SW 1271 (cell line): Measurements from ENCODE around the gene RUFY3.
"Not testable (repeated sequence)": the region's sequence is repeated elsewhere in the genome, so short reads cannot be mapped to it uniquely, and the experiment has no call there.

Experiments used
- DNase-seq, 2 experiments: peaks; one replicate each; lab custom pipeline; 2025; lab: John Stamatoyannopoulos, UW

The RUFY3 gene

DNA sequence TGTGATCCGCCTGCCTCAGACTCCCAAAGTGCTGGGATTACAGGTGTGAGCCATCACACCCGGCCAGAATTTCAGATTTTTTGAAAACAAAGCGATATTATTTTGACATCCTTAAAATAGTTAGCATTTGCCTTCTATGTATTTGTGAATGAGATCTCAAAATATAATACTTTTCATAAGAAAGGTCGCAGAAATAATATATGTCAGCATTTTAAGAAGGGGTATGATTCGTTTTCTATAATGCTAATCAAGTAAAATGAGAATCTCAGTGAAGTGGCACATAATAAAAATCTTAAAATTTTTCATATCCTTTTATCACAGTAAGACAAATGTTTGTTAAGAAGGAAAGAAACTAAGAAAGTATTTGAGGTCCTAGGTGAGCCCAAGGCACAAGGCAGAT lies 65.7 kb downstream of the RUFY3 start:
- no peak for DNase-seq

DNA sequence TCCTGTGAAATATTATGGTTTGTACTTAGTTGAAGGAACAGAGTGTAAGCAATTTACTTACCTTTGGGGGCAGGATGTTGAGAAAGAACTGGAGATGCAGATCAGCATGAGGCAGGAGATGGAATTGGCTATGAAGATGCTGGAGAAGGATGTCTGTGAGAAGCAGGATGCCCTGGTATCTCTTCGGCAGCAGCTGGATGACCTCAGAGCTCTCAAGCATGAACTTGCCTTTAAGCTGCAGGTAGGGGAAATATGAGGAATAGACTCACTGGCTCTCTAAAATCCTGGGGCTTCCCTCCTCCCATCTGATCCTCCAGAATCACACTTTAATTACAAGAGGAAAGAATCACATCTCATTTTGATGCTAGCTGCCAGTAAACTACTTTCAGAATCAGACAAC lies 67.0 kb downstream of the RUFY3 start:
- no peak for DNase-seq

DNA sequence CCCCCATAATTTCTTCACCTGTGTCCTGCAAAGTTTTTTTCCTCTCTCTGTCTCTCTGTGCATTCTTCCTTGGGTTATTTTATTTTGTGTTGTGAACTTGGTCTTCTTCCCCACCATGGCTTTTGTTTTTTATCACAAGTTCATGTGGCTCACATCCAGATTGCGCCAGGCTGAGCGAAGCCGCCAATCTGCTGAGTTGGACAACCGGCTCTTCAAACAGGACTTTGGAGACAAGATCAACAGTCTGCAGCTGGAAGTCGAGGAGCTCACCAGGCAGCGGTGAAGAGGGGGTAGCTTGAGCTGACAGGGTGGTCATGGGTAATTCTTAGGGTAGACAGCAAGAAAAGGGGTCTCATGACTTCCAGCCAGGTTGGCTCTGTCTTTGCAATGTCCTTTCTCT lies 71.9 kb downstream of the RUFY3 start:
- DNase-seq = no peak

DNA sequence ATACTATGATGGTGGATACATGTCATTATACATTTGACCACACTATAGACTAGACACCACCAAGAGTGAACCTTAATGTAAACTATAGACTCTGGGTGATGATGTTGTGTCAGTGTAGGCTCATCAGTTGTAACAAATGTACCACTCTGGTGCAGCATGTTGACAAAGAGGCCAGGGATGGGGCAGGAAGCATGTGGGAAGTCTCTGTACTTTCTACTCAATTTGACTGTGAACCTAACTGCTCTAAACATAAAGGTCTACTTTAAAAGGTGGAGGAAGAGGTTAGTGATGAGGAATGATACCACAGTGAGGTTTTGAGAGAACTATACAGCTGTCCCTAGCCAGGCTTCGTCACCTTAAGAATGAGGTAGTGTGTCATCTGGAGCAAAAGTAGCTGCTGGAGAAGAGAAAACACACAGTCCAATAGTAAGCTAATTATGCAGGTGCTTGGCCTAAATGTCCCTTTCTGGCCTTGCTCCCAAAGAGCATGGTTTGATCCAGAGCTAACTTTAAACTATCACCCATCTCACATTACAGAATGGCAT lies 79.6 kb downstream of the RUFY3 start:
- no peak for DNase-seq

DNA sequence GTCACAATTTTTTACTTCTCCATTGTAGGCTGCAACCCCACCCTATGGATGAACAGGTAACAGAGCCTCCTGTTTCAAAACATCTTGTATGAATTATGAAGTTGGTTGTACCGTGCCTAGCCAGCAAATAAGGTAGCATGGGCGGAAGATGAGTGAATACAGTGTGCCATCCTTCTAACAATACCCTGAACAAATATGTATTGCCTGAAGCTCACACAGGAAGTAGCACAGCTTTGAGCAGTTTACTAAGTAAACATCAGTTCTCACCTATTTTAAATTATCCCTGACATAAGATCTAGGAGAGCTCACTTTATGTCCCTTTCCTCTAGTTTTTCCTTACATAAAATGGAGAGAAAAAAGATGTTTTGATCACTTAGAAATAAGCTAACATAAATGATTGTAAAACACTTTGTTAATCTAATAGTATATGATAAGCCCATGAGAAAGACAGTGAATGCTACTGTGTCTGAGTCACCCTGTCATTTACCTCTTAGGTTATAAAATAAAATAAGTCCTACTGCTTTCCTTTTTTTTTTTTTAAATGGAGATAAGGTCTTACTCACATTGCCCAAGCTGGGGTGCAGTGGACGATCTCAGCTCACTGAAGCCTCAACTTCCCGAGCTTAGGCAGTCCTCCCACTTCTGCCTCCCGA lies 81.3 kb downstream of the RUFY3 start:
- no peak for DNase-seq

DNA sequence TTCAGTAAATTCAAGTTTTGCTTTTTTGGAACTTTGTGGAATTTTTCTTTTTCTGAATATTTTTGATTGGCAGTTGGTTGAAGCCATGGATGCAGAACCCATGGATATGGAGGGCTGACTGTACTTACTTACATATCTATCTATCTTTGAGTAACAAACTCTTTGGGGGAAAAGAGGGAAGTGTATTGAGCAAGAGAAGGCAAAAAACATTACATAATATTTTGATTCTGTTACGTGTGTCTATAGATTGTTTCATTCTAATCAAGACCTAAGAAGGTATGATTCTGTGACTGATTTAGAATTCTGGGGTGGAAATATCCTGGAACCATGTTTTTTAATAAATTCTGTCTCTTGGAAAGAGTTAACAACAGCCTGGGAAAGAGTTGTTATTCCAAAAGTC lies 86.4 kb downstream of the RUFY3 start:
- no peak for DNase-seq

DNA sequence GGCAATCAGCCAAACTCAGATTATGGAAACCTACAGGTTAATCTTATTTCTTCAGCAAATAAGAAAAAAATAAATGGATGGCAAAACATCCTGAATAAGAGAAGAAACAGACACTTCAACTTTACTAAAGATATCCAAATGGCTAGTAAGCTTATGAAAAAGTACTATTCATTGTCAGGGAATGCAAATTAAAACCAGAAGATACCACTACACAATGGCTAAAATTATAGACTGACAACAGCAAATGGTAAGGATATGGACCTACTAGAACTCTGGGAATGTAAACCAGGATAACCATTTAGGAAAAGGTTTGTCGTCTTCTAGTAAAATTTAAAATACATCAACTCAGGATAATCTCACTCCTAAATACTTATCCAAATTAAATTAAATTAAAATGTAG lies 93.6 kb downstream of the RUFY3 start:
- no peak for DNase-seq

DNA sequence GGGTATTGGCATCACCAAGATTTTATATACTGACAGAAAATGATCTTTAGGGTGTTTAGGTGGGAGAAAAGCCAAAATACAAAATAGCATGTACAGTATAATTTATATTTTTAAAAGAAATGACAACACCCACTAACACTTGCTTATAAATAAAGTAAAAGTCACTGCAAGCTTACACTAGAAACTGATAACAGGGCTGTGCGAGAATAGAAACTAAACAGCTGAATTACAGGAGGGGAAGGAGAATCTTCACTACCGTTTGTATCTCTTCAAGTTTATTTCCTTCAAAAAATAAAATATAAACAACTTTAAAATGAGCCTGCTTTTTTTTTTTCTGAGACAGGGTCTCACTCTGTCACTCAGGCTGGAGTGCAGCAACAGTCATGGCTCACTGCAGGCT lies 95.1 kb downstream of the RUFY3 start:
- DNase-seq = no peak

DNA sequence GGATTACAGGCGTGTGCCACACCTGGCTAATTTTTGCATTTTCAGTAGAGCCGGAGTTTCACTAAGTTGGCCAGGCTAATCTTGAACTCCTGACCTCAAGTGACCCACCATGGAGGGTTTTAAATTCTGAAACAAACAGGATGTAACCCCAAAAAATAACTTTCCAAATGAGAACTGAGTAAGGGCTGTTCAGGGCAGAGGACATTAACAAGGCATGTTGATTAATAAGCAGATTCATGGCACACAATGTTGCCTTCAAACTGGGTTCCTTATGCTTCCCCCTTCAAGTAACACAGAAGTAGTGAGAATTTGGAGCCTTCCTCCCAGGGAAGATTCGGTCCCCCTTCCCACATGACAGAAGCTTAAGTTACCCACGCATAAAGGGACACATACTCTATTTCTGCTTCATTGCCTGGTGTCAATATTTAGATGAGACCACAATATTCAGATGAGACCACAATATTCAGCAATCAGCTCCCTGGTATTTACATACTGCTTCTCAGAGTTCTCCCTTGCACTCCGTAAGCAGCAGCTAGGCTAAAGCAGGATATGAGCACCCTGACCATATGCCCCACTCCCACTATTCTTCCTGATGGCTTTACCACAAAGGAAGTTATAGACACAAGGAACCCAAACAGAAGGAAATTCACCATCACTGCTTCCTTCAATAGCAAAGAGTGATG lies 96.5 kb downstream of the RUFY3 start:
- no peak for DNase-seq

DNA sequence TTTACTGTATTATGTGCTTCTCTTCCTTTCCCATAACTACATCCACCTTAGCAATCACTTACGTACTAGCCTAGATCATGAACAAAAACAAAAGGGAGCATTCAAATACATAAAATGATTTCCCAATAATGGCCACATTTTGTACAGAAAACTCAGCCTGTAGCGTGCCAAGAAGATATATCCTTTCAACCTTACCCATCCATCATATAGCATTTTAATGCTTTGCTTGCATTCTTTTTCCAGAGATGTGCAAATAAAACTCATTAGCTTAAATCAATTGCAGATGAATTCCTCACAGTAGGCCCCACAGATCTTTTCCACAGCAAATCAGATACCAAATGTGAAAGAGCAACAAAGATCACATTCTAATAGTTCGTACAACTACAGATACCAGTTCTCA lies 97.2 kb downstream of the RUFY3 start:
- no peak for DNase-seq

DNA sequence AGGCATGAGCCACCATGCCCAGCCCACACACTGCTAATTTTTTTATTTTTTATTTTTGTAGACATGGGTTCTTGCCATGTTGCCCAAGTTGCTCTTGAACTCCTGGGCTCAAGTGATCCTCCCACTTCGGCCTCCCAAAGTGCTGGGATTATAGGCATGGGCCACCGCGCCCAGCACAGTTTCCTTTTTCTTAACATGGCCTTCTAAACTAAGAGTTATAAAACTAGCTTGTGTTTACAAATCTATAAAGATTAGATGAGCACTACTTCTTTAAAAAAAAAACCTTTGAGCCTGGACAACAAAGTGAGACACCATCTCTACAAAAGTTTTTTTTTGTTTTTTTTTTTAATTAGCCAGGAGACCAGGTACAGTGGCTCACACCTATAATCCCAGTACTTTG lies 107.3 kb downstream of the RUFY3 start:
- DNase-seq = no peak

DNA sequence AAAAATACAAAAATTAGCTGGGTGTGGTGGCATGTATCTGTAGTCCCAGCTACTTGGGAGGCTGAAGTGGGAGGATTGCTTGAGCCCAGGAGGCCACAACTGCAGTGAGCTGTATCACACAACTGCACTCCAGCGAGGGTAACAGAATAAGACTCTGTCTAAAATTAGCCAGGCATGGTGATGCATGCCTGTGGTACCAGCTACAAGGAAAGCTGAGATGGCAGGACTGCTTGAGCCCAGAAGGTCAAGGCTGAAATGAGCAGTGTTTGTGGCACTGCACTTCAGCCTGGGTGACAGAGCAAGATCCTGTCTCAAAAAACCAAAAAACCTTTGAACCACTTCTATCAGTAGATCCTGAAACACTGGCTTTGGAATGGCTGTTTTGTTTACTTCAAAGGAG lies 107.7 kb downstream of the RUFY3 start:
- DNase-seq = no peak

DNA sequence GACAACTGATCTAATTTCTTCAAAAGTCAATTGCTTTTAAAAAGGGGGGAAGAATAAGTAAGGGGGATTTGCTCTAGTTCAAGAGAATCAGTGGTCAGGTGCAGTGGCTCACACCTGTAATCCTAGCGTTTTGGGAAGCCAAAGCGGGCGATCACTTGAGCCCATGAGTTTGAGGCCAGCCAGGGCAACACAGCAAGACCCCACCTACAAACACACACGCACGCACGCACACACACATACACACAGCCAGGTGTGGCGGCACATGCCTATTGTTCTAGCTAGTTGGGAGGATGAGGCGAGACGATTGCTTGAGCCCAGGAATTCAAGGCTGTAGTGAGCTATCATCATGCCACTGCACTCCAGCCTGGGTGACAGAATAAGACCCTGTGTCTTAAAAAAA lies 108.3 kb downstream of the RUFY3 start:
- DNase-seq = no peak

DNA sequence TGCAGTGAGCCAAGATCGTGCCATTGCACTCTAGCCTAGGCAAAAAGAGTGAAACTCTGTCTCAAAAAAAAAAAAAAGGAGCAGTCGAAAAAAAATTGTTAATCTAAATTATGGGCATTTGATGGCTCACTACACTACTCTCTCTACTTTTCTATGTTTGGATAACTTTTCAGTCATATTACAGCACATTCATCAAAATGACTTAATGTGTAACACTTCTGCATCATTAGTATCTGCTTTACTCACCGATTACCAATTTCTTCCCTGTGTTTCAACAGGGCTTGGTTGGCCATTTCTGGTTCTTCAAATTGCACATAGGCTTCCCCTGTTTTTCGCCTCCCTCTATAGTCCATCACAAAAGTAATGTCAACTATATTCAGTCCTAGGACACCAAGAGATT lies 109.5 kb downstream of the RUFY3 start:
- DNase-seq = no peak

DNA sequence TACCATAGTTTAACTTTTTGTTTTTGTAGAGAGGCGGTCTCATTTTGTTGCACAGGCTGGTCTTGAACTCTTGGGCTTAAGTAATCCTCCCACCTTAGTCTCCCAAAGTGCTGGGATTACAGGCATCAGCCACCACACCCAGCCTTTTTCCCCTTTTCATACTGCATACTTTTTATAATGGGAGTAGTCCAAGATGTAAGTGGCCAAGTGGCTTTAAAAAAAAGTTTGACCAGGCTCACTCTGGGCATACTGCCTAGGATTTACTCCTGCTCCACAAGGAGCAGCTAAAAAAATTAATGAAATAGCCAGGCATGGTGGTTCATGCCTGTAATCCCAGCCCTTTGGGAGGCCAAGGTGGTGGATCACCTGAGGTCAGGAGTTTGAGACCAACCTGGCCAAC lies 111.9 kb downstream of the RUFY3 start:
- no peak for DNase-seq

DNA sequence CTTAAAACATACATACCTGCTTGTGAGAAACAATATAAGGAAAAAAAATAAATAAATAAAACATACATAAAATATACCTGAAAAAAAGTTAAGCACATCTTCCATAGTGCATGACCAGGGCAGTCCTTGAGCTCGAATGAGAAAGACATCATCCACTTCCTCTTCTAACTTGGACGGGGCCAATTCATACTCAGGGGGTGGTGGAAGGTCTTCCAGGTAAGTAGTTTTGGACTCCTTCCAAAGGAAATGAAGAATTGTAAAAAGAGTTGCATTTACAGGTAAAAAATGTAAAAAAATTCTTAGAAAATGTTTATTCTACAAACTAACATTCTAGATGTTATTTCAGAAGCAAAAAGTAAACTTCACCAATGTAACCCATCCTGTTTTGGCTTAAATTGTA lies 114.3 kb downstream of the RUFY3 start:
- DNase-seq = no peak

DNA sequence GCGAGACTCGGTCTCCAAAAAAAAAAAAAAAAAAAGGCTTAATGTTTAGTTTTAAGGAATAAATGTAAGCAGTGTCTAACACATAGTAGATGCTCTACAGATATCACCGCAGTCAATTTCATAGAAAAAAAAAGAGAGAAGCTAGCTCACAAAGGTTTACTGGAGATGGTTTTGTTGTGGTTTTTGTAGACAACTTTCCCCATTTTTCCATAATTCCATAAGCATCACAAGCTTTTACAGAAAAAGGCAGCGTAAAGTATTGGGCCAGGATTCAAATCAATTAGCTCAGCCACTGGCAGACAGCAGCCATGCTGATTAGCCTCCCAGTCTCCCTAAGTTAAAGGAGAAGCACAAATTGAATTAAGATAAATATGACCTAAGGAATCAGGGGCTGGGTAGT lies 116.4 kb downstream of the RUFY3 start:
- DNase-seq = no peak

DNA sequence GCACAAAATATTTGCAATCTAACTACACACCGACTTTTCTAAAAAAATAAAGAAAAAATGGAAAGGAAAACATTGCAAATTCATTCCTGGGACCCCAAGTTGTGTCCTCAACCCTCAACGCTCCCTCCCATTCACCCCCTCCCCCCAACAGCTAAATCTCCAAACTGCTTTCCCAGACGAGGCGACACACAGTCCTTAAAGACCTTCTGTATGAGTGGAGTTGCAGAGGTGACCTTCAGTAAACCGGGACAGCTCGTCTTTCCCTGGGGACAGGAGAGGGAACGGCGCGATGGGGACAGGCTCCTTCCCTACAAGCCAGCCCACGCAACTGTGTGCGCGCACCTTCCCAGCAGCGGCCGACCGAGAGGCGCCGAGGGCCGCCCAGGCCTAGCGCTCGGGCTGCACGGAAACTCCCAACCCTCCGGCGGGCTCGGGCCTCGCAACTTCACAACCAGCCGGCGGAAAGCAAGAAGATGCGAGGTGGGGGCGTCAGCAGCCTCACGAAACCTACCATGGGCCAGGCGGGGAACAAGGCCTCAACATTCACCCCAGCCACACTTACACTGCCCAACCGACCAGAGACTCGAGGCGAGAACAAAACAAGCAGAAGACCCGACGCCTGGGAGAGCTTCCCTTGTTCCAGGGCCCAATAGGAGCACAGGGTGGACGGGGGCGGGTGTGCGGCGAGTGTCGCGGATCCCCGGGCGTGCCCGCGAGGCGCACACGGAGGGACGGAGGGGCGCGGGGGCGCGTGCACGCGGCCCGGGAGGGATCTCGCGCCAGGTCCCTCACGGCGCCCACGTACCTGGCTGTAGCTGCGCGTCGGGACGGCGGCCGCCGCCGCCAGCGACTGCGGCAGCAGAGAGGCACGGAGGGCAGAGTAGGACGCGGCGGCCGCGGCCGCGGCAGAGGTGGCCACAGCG lies 117.2 kb downstream of the RUFY3 start:
- peak in 1 of 2 experiments; percentile 15 for DNase-seq

DNA sequence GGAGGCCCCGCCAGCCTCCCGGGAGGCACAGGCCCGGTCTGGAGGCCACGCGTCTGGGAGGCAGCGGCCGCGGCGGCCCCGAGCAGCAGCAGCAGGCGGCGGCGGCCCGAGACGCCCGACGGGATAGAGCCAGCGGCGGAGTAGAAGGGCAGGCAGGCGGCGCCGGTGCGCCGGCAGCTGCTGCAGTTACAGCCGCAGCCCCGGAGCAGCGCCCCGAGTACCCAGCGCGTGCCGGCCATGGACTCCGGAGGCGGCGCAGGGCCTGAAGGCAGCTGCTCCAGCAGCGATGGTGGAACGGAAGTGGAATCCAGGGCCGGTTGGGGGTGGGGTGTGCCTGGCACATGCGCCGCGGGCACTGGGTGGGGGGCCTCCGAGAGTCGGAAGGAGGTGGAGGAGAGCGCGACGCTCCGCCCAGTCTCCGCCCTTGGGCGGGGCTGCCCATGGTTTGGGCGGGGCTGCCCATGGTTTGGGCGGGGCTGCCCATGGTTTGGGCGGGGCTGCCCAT lies 117.9 kb downstream of the RUFY3 start, which contains the start of gene GRSF1:
Gene GRSF1, minus strand, starts transcription at position 302 of the 505 bp plus-strand sequence. Its CDS starts 63 bp downstream, at position 239.
- peak; percentile 39 to 59 for DNase-seq

DNA sequence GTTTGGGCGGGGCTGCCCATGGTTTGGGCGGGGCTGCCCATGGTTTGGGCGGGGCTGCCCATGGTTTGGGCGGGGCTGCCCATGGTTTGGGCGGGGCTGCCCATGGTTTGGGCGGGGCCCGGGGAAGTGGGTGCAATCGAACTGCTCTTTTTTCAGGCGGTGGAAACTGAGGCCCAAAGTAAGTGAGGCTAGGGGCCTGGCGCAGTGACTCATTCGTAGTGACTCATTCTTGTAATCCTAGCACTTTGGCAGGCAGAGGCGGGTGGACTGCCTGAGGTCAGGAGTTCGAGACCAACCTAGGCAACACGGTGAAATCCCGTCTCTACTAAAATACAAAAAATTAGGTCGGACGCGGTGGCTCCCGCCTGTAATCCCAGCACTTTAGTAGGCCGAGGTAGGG lies 118.4 kb downstream of the RUFY3 start:
- not testable (repeated sequence) for DNase-seq

DNA sequence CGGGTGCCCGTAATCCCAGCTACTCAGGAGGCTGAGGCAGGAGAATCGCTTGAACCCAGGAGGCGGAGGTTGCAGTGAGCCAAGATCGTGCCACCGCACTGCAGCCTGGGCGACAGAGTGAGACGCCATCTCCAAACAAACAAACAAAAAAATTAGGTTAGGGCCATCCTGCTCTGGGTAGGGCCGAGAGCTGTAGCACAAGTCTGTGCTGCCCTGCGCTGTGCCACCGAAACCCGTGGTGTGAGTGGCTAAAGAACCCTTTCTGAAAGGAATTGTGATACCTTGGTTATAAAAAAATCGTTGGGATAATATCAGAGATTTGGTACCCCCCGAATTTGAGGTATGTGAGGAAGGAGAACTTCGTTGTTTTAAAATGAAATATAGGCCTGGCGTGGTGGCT lies 118.9 kb downstream of the RUFY3 start:
- DNase-seq = not testable (repeated sequence)

DNA sequence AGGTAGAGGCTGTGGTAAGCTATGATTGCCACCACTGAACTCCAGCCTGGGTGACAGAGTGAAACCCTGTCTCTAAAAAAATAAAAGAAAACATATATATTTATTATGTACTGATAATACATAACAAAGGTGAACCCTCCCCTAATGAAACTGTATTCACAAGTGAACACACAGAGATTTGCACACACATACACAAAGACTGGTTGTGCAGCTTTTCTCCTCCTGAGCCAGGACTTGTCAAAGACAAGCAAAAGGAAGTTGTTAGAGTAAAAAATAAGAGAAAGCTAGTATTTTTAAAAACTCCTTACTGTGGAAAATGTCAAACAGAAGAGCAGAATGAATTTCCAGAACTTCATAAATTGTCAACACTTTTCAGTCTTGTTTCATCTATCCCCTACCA lies 119.4 kb downstream of the RUFY3 start:
- DNase-seq = no peak
